HEK293T (cell line): Measurements from ENCODE around the gene CMYA5.

Source experiments
- CTCF ChIA-PET: fragments of 350-600 bp; formaldehyde crosslinking; extraction: SDS; loops from one replicate; lab custom pipeline; 2021; ENCODE audit warnings: antibody characterized with exemption, inconsistent platforms; lab: Yijun Ruan, JAX
- POLR2A ChIA-PET: fragments of 350-600 bp; formaldehyde crosslinking; extraction: SDS; loops from one replicate; lab custom pipeline; 2020; ENCODE audit warnings: antibody characterized with exemption, inconsistent platforms; lab: Yijun Ruan, JAX
- DNase-seq: peaks from one replicate; pipeline ENCODE4 v3.0.0; 2012; ENCODE audit warnings: mixed read lengths; ENCODE audit errors: extremely low spot score
- ARNT ChIP-seq: fragments of 450-650 bp; IDR thresholded peaks from 2 replicates; pipeline ENCODE4 v1.6.1; 2017; ENCODE audit warnings: mild to moderate bottlenecking
- BHLHE40 ChIP-seq: fragments of 450-650 bp; IDR thresholded peaks from 2 replicates; pipeline ENCODE4 v1.6.1; 2016; ENCODE audit warnings: mild to moderate bottlenecking, moderate library complexity, borderline replicate concordance
- CTBP1 ChIP-seq: fragments of 450-650 bp; IDR thresholded peaks from 2 replicates; pipeline ENCODE4 v1.6.1; 2016; ENCODE audit warnings: borderline replicate concordance
- ELF4 ChIP-seq: fragments of 450-650 bp; IDR thresholded peaks from 2 replicates; pipeline ENCODE4 v1.6.1; 2017; ENCODE audit warnings: antibody characterized with exemption
- FOXA1 ChIP-seq: fragments of 450-650 bp; IDR thresholded peaks from 2 replicates; pipeline ENCODE4 v1.6.1; 2016; ENCODE audit warnings: mild to moderate bottlenecking
- FOXK2 ChIP-seq: fragments of 450-650 bp; IDR thresholded peaks from 2 replicates; pipeline ENCODE4 v1.6.1; 2016; ENCODE audit warnings: mild to moderate bottlenecking
- FOXM1 ChIP-seq: fragments of 450-650 bp; IDR thresholded peaks from 2 replicates; pipeline ENCODE4 v1.6.1; 2017; ENCODE audit warnings: mild to moderate bottlenecking, borderline replicate concordance
- HDGF ChIP-seq: fragments of 450-650 bp; IDR thresholded peaks from 2 replicates; pipeline ENCODE4 v1.6.1; 2017; ENCODE audit warnings: antibody characterized with exemption, borderline replicate concordance
- L3MBTL2 ChIP-seq: fragments of 450-650 bp; conservative IDR thresholded peaks from 2 replicates; pipeline ENCODE4 v1.6.1; 2016; ENCODE audit warnings: mild to moderate bottlenecking
- LEF1 ChIP-seq: fragments of 450-650 bp; IDR thresholded peaks from 2 replicates; pipeline ENCODE4 v1.6.1; 2017; ENCODE audit warnings: mild to moderate bottlenecking, borderline replicate concordance
- NFRKB ChIP-seq: fragments of 450-650 bp; IDR thresholded peaks from 2 replicates; pipeline ENCODE4 v1.6.1; 2016; ENCODE audit warnings: mild to moderate bottlenecking, moderate library complexity
- SP1 ChIP-seq: fragments of 450-650 bp; IDR thresholded peaks from 2 replicates; pipeline ENCODE4 v1.6.1; 2017
- SUZ12 ChIP-seq: fragments of 450-650 bp; IDR thresholded peaks from 2 replicates; pipeline ENCODE4 v1.6.1; 2016; ENCODE audit warnings: mild to moderate bottlenecking
- TARDBP ChIP-seq: fragments of 450-650 bp; IDR thresholded peaks from 2 replicates; pipeline ENCODE4 v1.6.1; 2016
- ZNF384 ChIP-seq: fragments of 450-650 bp; IDR thresholded peaks from 2 replicates; pipeline ENCODE4 v1.6.1; 2016
- TF ChIP-seq, protein P1 (sequence below): fragments of 450-650 bp; IDR thresholded peaks from 2 replicates; pipeline ENCODE4 v1.6.1; 2016

The CMYA5 gene

GRCh38 chr5:79798893-79799590 lies 109.4 kb downstream of the CMYA5 start:
- no peak for DNase-seq
- no peak for TF ChIP-seq BHLHE40
- no peak for TF ChIP-seq TARDBP
- no peak for TF ChIP-seq FOXM1
- no peak for TF ChIP-seq ELF4
- no peak for TF ChIP-seq CTBP1
- TF ChIP-seq SUZ12: no peak
- no peak for TF ChIP-seq FOXA1
- no peak for TF ChIP-seq L3MBTL2
- TF ChIP-seq ZNF384: no peak
- CTCF ChIA-PET: no interaction called here
- POLR2A ChIA-PET: no interaction called here

- DNase-seq: no peak
- CTCF ChIA-PET: no interaction called here
- no peak for TF ChIP-seq HDGF
- no peak for TF ChIP-seq FOXM1
- TF ChIP-seq, protein P1, sequence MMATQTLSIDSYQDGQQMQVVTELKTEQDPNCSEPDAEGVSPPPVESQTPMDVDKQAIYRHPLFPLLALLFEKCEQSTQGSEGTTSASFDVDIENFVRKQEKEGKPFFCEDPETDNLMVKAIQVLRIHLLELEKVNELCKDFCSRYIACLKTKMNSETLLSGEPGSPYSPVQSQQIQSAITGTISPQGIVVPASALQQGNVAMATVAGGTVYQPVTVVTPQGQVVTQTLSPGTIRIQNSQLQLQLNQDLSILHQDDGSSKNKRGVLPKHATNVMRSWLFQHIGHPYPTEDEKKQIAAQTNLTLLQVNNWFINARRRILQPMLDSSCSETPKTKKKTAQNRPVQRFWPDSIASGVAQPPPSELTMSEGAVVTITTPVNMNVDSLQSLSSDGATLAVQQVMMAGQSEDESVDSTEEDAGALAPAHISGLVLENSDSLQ: no peak
- TF ChIP-seq FOXA1: no peak
- no peak for TF ChIP-seq FOXK2
- TF ChIP-seq ELF4: no peak
- TF ChIP-seq SP1: no peak
- no peak for TF ChIP-seq ZNF384
- TF ChIP-seq SUZ12: no peak
- TF ChIP-seq CTBP1: no peak
- no peak for TF ChIP-seq LEF1
- no peak for TF ChIP-seq TARDBP
- no peak for TF ChIP-seq ARNT
- no peak for TF ChIP-seq NFRKB
- no peak for TF ChIP-seq BHLHE40
- no peak for TF ChIP-seq L3MBTL2
- POLR2A ChIA-PET: no interaction called here
Measured at GRCh38 chr5:79800979-79801827, 111.6 kb downstream of the CMYA5 start.

DNA sequence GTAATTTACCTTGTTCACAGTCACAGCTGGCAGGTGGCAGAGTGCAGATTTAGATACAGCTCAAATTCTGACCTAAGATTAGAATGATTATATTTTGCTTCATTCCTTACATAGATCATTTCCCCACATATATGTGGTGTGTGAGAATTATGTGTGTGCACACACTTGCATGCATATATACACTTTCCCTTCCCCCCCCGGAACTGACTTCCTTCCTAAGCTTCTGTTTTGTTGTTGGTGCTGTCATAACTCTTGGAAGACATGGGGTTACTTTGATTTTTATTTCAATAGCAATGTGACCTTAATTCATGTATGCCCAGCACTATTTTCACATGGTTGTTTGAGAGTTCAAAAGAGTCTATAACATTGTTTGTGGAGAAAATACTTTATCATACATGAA lies 112.8 kb downstream of the CMYA5 start:
- no peak for DNase-seq
- no peak for TF ChIP-seq ELF4
- TF ChIP-seq BHLHE40: no peak
- TF ChIP-seq SUZ12: no peak
- TF ChIP-seq L3MBTL2: no peak
- TF ChIP-seq CTBP1: no peak
- no peak for TF ChIP-seq TARDBP
- ChIA-PET POLR2A (no interaction called here), CTCF (no interaction called here)

DNA sequence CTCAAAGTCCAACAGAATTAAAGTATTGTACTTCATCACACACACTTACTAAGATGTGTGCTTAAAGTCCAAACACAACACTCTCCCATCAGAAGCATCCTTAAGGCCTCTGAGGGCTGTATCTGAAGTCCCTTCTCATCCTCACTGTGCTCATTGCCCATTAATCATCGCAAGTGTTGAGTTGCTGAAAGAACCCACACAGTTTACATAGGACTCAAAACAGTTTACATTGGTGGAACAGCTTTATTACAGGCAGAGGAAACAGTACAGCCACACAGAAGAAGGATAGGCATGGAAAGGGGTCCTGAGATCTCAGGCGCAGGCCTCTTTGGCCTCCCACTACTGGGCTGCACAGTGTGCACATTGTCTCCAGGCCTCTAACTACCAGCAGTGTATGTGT lies 113.4 kb downstream of the CMYA5 start:
- TF ChIP-seq FOXA1: no peak
- TF ChIP-seq, protein P1: no peak
- TF ChIP-seq L3MBTL2: no peak
- no peak for TF ChIP-seq ZNF384
- no peak for TF ChIP-seq LEF1
- TF ChIP-seq CTBP1: no peak
- no peak for TF ChIP-seq SUZ12
- TF ChIP-seq NFRKB: no peak
- no peak for TF ChIP-seq ELF4
- no peak for TF ChIP-seq HDGF
- no peak for TF ChIP-seq SP1
- TF ChIP-seq FOXK2: no peak
- TF ChIP-seq FOXM1: no peak
- TF ChIP-seq ARNT: no peak
- no peak for TF ChIP-seq BHLHE40
- no peak for TF ChIP-seq TARDBP
- ChIA-PET CTCF (no interaction called here), POLR2A (interaction anchor here (0.6 kb wide), 1 partner anchor 11 kb away, joined by 3 read pairs; no protein-coding TSS in a partner anchor)
- no peak for DNase-seq

GRCh38 chr5:79806741-79807140 lies 117.1 kb downstream of the CMYA5 start:
- ChIA-PET CTCF (no interaction called here), POLR2A (no interaction called here)
- no peak for DNase-seq
- TF ChIP-seq SUZ12: no peak
- no peak for TF ChIP-seq L3MBTL2
- TF ChIP-seq CTBP1: no peak
- no peak for TF ChIP-seq TARDBP
- TF ChIP-seq, protein P1: no peak
- TF ChIP-seq FOXM1: no peak
- no peak for TF ChIP-seq NFRKB

GRCh38 chr5:79809743-79810142 lies 120.1 kb downstream of the CMYA5 start:
- no peak for TF ChIP-seq ELF4
- CTCF ChIA-PET: no interaction called here
- no peak for DNase-seq
- POLR2A ChIA-PET: no interaction called here
